ENCODE results near the gene DPEP2.
"Not testable (repeated sequence)": the region's sequence is repeated elsewhere in the genome, so short reads cannot be mapped to it uniquely, and the experiment has no call there.

The DPEP2 gene, protein sequence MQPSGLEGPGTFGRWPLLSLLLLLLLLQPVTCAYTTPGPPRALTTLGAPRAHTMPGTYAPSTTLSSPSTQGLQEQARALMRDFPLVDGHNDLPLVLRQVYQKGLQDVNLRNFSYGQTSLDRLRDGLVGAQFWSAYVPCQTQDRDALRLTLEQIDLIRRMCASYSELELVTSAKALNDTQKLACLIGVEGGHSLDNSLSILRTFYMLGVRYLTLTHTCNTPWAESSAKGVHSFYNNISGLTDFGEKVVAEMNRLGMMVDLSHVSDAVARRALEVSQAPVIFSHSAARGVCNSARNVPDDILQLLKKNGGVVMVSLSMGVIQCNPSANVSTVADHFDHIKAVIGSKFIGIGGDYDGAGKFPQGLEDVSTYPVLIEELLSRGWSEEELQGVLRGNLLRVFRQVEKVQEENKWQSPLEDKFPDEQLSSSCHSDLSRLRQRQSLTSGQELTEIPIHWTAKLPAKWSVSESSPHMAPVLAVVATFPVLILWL

DNA sequence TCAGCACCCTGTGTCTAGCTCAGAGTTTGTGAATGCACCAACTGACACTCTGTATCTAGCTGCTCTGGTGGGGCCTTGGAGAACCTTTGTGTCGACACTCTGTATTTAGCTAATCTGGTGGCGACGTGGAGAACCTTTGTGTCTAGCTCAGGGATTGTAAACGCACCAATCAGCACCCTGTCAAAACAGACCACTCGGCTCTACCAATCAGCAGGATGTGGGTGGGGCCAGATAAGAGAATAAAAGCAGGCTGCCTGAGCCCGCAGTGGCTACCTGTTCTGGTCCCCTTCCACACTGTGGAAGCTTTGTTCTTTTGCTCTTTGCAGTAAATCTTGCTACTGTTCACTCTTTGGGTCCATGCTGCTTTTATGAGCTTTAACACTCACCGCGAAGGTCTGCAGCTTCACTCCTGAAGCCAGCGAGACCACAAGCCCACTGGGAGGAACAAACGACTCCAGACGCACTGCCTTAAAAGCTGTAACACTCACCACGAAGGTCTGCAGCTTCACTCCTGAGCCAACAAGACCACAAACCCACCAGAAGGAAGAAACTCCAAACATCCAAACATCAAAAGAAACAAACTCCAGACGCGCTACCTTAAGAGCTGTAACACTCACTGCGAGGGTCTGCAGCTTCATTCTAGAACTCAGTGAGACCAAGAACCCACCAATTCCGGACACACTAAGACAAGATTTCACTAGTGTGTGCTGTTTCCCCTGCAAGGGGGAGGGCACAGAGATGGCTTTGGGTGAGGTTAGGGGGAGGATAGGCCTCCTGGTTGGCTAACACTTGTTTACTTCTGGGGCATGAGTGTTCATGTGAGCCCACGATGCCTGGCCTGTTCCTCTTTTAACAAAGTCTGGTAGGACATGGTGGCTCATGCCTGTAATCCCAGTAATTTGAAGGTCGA is at the start of gene DPEP2:
DPEP2 (minus strand) TSS at position 706 of the 910 bp plus-strand sequence. CDS start 6,272 bp downstream, outside the sequence.
- not testable (repeated sequence) for DNase-seq

GRCh38 chr16:68047987-68048386 is 48.7 kb upstream of the DPEP2 start:
- DNase-seq, result no peak

DNA sequence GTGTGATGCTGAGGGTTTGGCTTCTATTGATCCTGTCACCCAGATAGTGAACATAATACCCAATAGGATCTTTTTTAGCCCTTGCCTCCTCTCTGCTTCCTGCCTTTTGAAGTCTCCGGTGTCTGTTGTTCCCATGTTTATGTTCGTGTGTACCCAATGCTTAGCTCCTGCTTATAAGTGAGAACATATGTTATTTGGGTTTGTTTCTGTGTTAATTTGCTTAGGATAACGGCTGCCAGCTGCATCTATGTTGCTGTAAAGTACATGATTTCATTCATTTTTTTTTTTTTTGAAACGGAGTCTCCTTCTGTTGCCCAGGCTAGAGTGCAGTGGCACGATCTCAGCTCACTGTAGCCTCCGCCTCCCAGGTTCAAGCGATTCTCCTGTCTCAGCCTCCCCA is 46.8 kb upstream of the DPEP2 start:
- DNase-seq, result no peak

GRCh38 chr16:68041783-68042182 is 42.5 kb upstream of the DPEP2 start:
- DNase-seq, result no peak

GRCh38 chr16:68040506-68041288 is 41.4 kb upstream of the DPEP2 start:
- peak; percentile 58 for DNase-seq

DNA sequence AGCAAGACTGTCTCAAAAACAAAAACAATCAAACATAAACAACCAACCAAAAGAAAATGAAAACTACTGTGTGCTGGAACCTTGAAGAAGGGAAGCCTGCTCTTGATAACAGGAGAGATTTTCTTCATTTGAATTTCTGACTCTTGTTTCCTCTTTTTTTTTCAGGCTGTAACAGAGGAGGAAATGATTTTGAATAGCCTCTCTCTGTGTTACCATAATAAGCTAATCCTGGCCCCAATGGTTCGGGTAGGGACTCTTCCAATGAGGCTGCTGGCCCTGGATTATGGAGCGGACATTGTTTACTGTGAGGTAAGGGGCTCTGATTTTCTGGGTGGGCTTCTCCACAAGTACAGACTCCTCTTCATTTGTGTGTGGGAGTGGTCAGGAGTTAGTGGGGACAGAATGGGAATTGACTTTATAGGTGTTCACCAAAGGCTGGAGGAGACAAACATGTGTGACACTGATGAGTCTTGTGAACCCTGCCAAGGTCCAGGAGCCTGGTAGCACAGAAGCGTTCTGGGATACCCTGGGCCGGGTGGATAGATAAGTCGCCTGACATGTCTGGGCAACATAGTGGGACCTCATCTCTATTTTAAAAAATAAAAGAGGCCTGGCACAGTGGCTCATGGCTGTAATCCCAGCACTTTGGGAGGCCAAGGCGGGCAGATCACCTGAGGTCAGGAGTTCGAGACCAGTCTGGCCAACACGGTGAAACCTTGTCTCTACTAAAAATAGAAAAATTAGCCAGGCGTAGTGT is 38.7 kb upstream of the DPEP2 start:
- DNase-seq, result no peak

DNA sequence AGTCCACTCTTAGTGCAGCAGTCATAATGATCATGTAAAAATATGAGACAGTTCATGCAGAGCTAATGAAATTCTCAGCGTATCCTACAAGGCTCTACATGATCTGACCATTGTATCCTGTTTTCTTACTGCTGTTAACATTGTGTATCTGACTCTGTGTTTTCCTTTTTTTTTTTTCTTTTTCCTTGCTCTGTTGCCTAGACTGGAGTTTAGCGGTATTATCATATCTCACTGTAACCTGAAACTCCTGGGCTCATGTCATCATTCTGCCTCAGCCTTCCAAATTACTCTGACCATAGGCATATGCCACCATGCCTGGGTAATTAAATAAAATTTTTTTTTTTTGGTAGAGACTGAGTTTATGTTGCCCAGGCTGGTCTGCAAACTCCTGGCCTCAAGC is 35.9 kb upstream of the DPEP2 start:
- DNase-seq, result no peak

GRCh38 chr16:68033101-68033500 is 33.8 kb upstream of the DPEP2 start:
- no peak for DNase-seq

GRCh38 chr16:68031951-68032350 is 32.7 kb upstream of the DPEP2 start:
- no peak for DNase-seq

- DNase-seq, result peak; percentile 17
Measured at GRCh38 chr16:68030108-68030507, 30.8 kb upstream of the DPEP2 start.

- DNase-seq, result no peak
Measured at GRCh38 chr16:68028996-68029395, 29.7 kb upstream of the DPEP2 start.

GRCh38 chr16:68022728-68023537 is 23.6 kb upstream of the DPEP2 start, which contains the start of the genes DDX28 and DUS2:
TSS of gene DDX28 (minus strand) at chr16:68023232. CDS start at chr16:68023202, 30 bp downstream.
TSS of gene DUS2 (plus strand) at chr16:68023284. CDS start at chr16:68038024, 14,740 bp downstream.
- peak; percentile 92 for DNase-seq

GRCh38 chr16:68022278-68022727 is 23.0 kb upstream of the DPEP2 start:
- no peak for DNase-seq

- no peak for DNase-seq
Measured at GRCh38 chr16:68021490-68021889, 22.2 kb upstream of the DPEP2 start.

- no peak for DNase-seq
Measured at GRCh38 chr16:68019167-68019680, 19.9 kb upstream of the DPEP2 start.

- DNase-seq, result no peak
Measured at GRCh38 chr16:68015681-68016080, 16.4 kb upstream of the DPEP2 start, which contains the start of gene DPEP2NB. TSS of gene DPEP2NB (minus strand) at chr16:68015911. CDS start at chr16:68015770, 141 bp downstream.

GRCh38 chr16:68013440-68013839 is 14.2 kb upstream of the DPEP2 start:
- DNase-seq, result no peak

DNA sequence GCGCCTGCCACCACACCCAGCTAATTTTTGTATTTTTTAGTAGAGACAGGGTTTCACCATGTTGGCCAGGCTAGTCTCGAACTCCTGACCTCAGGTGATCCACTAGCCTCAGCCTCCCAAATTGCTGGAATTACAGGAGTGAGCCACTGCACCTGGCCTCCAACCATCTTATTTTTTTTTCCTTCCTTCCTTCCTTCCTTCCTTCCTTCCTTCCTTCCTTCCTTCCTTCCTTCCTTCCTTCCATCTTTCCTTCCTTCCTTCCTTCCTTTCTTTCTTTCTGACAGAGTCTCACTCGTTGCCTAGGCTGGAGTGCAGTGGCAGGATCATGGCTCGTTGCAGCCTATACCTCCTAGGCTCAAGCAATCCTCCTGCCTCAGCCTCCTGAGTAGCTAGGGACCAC is 10.6 kb upstream of the DPEP2 start:
- DNase-seq, result not testable (repeated sequence)

DNA sequence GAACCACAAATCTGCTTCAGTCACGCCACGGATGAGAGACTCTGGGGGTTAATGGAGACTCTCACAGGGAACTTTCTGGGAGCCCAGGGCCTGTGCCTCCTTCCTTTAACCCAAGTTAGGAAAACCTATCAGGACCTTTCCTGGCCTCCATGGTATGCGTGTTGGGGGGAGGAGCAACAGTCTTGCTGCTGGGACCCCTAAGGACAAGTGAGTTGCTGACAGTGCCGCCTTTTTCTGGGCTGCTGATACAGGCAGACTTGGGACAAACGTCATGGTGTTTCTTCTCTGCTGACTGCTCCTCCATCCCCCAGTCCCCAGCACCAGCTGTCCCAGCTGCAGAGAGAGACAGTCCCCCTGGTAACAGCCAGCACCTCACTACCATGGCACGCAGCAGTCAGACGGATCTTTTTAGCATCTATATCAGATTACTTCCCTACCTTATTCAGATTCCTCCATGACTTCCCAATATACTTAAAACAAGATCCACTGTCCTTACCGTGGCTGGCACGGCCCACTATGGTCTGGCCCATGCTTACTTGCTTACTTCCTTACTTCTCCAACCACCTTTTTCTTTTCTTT is 10.0 kb upstream of the DPEP2 start:
- no peak for DNase-seq

DNA sequence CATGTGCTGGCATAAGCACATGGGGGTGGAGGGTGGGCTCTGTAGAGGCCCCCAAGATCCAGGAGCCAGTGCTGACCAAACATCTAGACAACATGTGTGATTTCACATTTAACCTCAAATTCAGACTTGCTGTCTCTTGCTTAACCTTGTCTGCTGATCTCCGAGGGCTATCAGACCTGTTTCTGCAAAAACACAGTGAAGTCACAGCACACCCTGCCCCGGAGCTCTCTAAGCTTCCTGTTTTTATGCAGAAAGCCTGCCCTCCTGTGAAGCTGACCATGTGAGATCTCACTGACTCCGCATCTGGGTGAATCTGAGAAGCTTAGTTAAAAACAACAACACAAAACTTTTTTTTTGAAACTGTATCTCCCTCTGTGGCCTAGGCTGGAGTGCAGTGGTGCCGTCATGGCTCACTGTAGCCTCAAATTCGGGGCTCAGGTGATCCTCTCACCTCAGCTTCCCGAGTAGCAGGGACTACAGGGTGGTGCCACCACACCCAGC is 6.6 kb upstream of the DPEP2 start:
- no peak for DNase-seq
